Activated T-cell treated with anti-CD3 and anti-CD28 coated beads, Interleukin-2, amount 50 U/mL, for 1 hour (primary cell): ENCODE results near the gene ADARB1.

Experiments used
- DNase-seq: peaks from one replicate; pipeline ENCODE4 v3.0.0-alpha.2; 2020

The ADARB1 gene

DNA sequence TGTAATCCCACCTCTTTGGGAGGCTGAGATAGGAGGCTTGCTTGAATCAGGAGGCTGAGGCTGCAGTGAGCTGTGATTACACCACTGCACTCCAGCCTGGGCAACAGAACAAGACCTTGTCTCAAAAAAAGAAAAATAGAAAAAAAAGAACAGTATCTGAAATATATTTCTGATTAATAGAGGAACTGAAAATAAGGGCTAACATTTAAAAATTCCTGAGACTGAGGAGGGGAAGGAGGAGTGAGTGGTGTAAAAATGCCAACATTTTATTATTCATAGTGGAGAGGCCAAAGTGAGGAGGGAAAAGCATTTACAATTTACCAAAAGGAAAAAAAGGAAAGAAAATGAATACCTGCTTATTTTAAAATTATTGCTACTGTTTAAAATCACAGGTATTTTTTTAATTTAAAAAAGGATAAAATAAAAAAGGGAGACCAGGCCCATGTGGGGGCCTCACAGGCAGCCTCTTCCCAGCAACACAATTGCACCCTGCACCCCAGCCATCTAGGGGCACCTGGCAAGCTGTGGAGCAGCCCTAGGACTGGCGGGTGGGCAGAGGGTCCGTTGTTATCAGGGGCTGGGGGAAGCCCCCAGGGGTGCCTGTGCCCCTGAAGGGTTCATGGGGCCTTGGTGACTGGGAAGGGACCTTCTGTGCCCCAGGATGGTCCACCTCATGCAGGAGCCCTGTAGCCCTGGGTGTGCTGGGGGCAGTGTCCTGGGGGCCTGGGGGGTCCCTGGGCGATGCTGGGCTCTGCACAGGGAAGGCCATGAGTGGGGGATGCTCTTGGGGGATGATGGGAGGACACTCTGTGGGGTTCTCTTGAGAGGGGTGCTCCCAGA is 34.8 kb upstream of the ADARB1 start:
- DNase-seq = no peak

DNA sequence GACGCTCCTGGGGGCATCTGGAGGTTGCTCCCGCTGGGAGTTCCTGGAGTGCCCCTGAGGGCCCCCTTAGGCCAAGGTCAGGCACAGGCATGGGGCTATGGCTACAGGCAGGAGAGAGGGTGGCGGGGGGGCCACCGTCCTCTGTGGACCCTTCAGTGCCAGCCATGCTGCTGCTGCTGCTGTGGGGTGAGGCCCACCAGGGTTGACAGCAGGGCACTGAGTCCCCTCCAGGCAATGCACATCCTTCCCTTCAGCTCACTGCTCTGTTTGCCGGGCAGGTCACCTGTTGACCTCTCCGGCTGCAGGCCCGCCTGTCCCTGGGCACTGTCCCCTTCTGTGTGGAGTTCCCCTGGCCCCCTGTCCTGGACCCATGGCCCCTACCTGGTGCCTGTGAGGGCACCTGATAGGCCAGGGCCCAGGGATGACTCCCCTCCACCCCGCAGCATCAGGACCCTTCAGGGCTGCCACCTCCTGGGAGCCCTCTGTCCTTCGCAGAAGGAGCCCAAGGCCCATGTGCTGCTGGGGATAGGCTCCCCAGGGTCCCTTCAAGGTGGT is 34.1 kb upstream of the ADARB1 start:
- DNase-seq = no peak

DNA sequence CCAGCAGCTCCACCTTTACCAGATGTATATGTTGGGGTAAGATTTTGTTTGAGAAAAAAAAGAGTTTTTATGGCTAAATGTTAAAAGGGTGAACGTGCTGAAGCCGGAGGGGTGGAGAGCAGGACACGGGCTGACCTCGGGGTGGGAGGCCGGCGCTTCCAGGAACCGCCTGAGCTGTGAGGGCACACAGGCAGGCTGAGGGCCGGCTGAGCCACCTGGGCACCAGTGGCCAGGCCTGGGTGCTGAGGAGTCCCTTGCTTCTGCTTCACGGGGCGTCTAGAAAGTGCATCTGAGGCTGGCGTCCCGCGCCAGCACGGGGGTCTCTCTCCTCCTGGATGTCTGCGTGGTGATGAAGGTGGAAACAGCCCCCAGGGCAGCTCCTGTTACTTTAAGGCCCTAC is 33.6 kb upstream of the ADARB1 start:
- DNase-seq = no peak

DNA sequence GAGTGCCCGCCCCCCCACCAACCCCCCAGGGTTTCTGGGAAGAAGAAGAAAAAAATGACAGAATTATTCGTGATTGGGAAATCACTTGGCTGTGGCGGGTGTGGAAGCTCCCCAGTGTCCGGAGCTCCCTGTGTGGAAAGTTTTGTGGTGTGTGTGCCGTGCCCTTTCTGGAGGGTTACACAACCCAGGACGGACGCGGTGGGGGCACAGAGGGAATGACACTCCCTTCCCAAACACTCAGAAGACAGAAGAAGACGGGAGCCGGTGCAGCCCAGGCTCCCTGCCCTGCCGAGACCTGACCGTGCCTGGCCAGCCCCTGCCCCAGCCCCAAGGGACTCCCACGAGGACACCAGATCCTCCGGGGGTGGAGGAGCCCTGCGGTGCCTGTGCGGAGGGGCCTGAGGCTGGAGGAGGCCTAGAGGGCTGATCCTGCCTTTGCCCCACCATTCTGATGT is 33.0 kb upstream of the ADARB1 start:
- DNase-seq = no peak

DNA sequence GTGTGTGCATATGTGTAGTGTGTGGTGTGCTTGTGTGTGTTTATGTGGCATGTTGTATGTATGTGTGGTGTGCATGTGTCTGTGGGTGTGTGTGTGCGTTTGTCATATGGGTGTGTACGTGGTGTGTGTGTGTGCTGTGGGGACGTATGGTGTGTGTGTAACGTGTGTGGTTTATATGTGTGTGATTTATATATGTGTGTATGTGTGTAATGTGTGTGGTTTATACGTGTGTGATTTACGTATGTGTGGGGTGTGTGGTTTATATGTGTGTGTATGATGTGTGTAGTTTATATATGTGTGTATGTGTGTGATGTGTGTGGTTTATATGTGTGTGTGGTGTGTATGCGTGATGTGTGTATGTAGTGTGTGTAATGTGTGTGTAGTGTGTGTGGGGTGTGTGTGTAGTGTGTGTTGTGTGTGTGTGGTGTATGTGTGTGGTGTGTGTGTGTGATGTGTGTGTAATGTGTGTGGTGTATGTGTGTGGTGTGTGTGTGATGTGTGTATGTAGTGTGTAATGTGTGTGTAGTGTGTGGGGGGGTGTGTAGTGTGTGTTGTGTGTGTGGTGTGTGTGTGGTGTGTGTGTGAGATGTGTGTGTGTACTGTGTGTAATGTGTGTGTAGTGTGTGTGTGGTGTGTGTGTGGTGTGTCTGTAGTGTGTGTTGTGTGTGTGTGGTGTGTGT is 32.3 kb upstream of the ADARB1 start:
- DNase-seq = no peak

DNA sequence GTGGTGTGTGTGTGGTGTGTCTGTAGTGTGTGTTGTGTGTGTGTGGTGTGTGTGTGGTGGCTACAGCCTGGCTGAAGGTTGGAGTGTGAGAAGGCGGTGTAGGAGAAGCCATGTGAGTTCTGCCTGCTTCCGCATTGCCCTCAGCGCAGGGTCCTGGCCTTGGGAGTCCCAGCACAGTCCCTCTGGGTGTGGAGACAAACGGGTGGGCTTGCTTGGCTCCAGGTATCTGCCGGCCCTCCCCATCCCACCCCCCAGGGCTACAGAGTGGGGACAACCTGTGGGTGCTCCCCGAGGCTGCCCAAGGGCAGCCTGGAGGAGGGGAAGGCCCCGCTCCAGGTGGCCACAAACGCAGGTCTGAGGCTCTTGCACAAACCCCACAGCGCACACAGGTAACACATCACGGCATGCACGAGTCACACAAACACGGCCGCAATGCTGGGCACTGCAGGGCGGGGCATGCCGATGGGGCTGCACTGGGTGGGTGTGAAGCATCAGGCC is 31.7 kb upstream of the ADARB1 start:
- DNase-seq = no peak

DNA sequence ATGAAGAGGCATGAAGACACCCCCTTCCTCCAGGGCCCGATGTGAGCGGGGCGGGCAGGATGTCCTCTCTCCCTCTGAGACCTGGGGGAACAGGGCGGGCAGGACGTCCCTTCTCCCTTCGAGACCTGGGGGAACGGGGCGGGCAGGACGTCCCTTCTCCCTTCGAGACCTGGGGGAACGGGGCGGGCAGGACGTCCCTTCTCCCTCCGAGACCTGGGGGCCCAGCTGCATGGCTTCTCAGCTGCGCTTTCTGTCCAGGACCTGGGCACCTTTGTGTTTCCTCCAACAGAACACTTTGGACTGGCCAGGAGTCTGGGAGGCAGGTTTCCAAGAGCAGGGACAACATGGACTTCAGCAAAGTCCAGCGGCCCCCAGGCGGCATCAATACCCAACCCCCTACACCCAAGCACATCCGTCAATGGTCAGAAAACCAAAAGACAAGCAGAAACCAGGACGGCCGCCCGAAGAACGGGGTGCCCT is 30.8 kb upstream of the ADARB1 start:
- DNase-seq = no peak

DNA sequence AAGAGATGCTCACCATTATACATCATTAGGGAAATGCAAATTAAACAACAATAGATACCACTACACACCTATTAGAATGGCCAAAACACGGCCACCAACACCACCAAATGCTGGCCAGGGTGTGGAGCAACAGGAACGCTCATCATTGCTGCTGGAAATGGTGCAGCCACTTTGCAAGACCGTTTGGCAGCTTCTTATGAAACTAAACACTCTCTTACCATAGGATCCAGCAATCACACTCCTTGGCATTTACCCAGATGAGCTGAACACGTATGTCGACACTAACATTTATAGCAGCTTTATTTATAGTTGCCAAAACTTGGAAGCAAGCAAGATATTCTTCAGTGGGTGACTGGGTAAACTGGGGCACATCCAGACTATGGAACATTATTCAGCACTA is 28.9 kb upstream of the ADARB1 start:
- DNase-seq = no peak

DNA sequence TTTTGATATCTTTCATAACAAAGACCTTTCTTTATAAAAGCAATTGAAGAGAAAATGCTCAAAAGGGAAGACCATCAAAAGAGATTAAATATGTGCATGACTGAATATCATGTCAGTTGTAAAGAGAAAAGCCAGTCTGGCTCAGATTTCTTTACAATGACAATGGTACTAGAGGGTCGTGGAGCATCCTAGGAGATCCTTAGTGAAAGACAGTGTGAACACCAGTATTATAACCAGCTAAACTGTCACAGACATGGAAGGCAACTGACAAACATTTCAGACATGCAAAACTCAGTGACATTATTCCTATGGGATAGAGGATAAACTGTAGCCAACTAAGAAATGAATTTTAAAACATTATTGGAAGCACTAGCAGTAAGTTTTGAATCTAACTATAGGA is 27.1 kb upstream of the ADARB1 start:
- DNase-seq = no peak

DNA sequence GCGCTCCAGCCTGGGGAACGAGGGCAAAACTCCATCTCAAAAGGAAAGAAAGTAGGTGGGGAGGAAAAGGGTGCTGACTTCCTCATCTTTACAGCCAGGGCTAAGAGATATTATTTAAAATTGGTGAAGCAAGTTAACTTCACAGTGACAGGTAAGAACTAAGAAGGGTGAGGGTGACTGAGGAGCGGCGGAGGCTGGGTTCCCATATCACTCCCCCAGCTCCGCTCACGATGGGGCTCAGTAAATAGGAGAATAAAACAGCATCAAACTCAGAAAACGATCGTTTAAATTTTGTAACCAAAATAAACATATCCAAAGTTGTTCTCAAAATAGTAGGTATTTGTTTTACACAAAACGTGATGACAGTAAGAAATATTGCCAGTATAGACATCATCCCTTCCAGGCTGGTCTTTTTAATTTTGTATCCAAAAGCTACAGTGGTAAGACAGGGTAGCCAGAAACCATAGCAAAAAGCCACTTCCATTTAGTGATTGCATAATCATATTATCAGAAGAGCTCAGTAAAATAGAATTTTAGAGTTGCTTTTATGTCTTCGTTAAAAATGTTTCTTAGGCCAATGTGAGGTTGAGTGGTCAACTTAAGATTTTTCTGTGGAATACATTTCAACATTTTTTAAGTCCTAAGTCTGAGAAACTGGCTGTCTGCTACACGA is 26.2 kb upstream of the ADARB1 start:
- DNase-seq = no peak

DNA sequence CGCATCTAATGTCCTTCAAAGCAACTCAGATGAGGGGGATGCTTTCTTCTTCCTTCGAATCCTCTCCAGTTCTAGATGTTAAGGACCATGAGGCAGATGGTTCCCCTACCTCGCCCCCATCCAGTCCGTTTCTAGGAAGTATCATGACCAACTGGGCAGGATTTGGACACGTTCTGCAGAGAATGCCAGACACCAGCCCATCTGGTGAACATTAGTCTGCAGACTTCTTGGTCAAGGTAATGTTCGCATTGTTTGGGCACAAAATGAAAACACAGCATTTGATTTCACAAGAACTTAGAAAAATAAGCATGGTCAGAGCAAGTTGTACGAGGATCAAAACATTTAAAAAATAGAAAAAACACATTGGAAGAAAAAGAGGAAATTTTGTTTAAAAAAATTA is 25.4 kb upstream of the ADARB1 start:
- no peak for DNase-seq

DNA sequence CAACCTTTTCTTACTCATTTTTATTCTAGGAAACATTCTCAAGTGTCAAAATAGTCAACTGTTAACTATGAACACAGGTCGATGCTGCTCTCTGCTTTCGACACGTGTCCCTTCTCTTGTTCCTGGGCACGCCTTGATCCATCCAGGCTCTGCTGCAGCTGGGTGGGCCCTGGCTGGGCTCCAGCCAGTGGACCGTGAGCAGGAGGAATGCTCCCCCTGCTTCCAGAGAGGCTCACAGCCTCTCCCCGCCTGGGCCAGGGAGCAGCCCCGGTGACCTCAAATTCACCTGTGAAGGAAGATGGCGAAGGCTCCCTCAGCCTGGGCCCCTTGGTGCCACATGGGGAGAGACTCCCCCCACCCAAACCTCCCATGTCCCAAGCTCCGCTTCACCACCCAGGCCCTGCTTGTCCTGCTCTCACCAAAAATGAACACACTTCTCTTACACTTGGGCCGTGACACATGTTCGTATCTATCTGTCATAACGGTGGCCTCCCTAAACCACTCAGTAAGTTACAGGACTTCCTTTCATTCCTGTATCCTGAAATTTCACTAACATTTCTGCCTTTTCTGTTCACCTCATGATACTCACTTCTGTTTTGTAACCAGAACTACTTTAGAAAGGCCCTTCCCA is 24.6 kb upstream of the ADARB1 start:
- DNase-seq = no peak

DNA sequence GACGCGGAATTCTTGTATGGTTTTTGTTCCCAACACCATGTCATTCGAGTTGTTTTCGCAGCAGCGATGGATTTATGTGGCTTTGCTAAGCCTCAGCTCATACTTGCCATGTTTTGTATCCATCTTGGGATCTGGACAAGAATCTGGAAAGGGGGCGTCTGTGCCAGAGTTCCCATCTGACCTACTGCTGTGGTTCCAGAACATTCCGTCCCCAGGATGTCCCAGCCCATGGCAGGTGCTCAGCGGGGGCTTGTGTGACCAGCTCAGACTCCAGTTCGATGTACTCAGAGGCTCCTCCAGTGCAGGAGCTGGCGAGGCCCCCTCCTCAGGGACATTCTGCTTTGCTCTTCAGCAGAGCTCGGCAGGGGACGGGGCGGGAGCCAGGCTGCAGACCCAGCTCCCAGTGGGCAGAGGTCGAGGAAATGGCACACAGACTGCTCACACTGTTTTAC is 24.0 kb upstream of the ADARB1 start:
- no peak for DNase-seq

DNA sequence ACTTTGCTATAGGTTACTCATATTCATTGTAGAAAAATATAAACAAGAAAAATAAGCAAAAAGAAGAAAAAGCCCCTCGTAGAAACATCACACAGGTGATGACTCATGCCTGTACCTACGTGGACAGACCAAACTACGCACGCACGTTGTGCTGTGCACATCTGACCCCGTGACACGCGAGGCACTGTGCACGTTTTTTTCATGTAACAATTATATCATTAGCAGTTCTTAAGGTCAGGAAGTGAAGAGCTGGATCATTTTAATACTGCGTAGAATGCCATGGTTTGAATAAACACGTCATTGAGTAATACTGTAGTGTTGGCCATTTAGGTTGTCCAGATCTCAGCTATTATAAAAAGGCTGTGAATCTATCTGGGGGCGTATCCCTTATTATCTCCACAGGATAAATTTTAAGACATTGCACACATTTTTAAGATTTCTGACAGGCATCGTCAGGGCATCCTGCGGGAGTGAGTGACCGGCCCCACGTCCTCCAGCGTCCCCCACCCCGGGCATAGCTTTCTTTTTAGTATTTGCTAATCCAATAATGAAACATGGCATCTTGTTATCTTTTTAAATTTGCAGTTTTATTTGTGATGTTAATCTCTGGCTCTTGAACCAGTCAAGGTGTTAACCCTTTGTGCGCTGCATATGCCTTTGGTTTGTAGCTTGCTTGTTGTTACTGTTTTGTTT is 23.4 kb upstream of the ADARB1 start:
- no peak for DNase-seq

DNA sequence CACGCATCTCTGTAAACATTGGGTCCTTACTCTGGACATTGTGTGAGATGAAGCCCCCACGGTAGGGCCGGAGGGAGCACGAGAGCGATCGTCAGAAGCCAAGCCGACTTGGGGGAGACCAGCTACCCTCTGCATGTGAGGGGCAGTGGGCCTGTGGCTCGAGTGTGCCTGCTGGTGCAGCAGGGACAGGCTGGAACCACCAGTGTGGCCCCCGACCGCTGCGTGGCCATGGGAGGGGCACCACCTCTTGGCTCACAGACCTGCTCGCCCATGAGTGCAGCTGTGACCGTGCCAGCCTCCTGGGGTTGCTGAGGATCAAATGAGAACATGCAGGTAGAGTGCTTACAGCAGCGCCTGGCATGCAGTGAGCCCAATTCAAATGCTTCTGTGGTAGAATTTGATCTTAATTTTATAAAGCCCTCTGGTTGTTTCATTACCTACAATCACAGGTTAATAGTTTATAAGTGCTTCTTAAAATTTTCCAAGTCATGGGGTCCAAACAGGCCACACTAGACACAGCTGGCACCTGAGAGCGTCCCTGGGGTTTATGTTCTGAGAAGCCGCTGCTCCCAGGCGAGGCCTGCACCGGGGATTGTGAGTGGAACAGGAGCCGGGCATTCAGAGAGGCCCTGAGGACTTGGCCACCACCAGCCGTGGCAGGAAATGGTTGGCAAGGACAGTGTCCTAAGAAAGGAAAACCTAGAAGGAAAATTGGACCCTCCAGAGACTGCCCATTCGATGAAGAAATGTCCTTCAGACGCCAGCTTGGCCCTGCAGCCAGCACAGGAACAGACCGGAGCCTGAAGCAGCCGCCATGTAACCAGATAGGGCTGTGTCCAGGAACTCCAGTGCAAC is 22.6 kb upstream of the ADARB1 start:
- no peak for DNase-seq

DNA sequence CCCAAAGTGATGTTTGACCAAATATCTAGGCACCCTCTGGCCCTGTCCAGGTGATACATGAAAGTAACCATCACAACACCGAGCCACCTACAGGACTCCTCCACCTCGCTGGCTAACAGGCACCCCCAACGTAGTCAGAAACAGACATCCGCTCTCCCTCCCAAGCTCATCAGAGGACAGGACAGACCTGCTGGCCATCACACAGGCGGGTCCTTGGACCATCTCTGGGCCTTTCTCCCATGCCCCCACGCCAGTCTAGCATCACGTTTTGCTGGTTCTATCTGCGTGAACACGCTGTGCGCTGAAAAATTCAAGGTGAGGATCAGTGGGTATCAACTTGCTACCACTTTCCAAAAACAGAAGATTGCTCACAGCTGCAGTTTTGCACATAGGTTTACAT is 21.4 kb upstream of the ADARB1 start:
- DNase-seq = no peak

DNA sequence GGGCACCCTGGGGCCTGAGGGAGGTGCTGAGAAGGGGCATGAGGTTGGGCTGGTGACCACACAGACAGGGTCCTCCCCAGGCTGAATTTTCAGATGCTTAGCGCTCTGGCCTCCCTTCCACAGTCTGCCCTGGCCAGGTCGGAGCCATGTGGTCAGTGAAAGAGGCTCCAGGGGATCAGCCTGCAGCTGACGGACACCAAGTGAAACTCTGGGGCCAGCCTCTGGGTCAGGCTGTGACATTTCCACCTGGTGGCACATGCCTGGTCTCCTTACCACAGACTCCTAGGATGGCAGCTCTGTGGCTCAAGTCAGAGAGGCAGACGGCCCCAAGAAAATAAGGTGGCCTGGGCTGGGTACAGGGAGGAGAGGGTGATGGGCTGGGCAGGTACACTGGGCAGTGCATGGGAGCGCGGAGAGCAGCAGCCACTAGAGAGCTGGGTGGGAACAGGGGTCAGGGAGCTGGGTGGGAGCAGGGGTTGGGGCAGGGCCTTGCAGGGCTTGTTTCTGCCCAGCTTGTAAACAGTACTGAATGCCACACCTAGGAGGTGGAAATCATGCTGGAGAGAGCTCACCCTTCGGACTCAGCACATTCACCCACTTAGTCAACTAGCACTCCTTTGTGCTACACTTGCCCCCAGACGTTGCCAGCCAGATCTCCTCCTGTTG is 20.7 kb upstream of the ADARB1 start:
- DNase-seq = no peak

DNA sequence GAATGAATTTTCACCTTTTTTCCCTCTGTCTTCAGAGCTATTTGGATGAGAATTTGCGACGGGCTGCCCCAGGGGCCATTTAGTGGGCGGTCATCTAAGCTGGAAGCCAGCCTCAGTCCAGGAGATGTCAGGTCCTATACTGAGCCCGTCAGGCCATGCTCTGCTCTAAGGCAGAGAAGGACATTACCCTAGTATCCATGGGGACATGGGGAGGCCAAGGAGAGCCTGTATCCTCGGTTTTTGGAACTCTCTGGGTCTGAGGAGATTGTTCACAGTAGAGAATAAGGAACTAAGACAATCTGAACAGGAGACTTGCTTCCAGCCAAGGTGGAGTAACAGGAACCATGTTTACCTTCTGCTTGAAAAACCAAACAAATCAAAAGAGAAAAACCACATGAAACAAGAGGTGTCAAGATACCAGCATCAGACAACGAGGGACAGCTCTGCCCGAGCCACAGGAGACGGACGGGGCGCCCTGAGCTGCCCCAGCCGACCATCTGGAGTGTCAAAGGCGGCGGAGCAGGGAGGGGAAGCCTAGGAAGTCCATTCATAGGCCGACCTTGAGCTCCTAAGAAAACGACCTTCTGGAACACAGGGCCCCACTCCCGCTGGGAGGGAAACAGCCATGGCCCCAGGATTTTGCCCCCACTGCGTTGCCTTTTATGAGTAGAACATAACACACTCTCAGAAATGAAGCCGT is 20.0 kb upstream of the ADARB1 start:
- no peak for DNase-seq

DNA sequence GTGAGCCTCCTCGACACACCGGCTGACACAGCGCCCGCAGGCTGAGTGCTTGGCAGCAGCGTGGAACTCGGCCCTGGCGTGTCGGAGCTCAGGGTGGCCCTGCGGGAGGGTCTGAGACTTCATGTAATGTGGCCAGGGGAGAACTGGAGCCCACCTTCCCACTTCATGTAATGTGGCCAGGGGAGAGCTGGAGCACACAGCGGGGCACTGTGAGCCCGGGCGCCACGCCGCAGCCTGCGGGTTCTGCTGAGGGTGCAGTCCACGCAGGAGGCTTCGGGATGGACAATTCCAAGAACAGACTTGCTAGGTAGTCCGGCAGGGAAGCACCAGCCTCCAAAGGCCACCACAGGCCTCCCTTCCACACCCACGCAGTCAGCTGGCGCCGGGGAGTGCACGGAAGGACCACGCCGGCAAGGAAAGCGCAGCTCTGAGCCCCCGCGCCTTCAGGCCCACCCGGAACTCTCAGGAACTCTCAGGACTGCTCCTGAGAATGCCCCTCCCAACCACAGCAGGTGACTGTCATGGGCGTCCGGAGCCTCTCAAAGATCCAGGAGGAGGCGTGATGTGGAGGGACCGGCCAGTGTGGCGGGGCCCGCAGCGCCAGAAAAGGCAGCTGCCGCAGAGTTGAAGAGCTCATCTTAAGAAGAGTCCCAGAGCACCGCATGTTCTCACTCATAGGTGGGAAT is 19.3 kb upstream of the ADARB1 start:
- DNase-seq = no peak
